SHP77 (cell line): Measurements from ENCODE around the gene MAMDC4.
"Not testable (repeated sequence)": the region's sequence is repeated elsewhere in the genome, so short reads cannot be mapped to it uniquely, and the experiment has no call there.

Source experiments
- DNase-seq, 2 experiments: peaks; one replicate each; lab custom pipeline; 2025; lab: John Stamatoyannopoulos, UW

The MAMDC4 gene

GRCh38 chr9:136851941-136852663 is at the start of gene MAMDC4:
MAMDC4 (plus strand) TSS chr9:136852346; CDS start chr9:136852417, 71 bp downstream.
- no peak for DNase-seq

- not testable (repeated sequence) for DNase-seq
Measured at GRCh38 chr9:136803009-136803550, 49.1 kb upstream of the MAMDC4 start.

- DNase-seq, result no peak
Measured at GRCh38 chr9:136803551-136804508, 48.3 kb upstream of the MAMDC4 start.

GRCh38 chr9:136804509-136805206 is 47.5 kb upstream of the MAMDC4 start:
- peak in 1 of 2 experiments; percentile 23 for DNase-seq

GRCh38 chr9:136805207-136805740 is 46.9 kb upstream of the MAMDC4 start:
- no peak for DNase-seq

- DNase-seq, result no peak
Measured at GRCh38 chr9:136806067-136806466, 46.1 kb upstream of the MAMDC4 start.

GRCh38 chr9:136806631-136807201 is 45.4 kb upstream of the MAMDC4 start:
- no peak for DNase-seq

- peak; percentile 71 to 73 for DNase-seq
Measured at GRCh38 chr9:136807281-136808074, 44.7 kb upstream of the MAMDC4 start, which contains the start of gene RABL6. RABL6 (plus strand) TSS chr9:136807948; CDS start chr9:136808197, 249 bp downstream.

GRCh38 chr9:136808075-136808805 is 43.9 kb upstream of the MAMDC4 start:
- DNase-seq, result no peak

- DNase-seq, result no peak
Measured at GRCh38 chr9:136808806-136809158, 43.4 kb upstream of the MAMDC4 start.

- no peak for DNase-seq
Measured at GRCh38 chr9:136814725-136815421, 37.3 kb upstream of the MAMDC4 start.

GRCh38 chr9:136815422-136815782 is 36.7 kb upstream of the MAMDC4 start:
- no peak for DNase-seq

- no peak for DNase-seq
Measured at GRCh38 chr9:136820971-136821825, 30.9 kb upstream of the MAMDC4 start.

GRCh38 chr9:136821826-136822544 is 30.2 kb upstream of the MAMDC4 start:
- DNase-seq, result no peak

GRCh38 chr9:136823136-136824046 is 28.8 kb upstream of the MAMDC4 start:
- no peak for DNase-seq

- no peak for DNase-seq
Measured at GRCh38 chr9:136824496-136825225, 27.5 kb upstream of the MAMDC4 start.
